Measurements from ENCODE around the gene BEX3.

BEX3 gene

DNA sequence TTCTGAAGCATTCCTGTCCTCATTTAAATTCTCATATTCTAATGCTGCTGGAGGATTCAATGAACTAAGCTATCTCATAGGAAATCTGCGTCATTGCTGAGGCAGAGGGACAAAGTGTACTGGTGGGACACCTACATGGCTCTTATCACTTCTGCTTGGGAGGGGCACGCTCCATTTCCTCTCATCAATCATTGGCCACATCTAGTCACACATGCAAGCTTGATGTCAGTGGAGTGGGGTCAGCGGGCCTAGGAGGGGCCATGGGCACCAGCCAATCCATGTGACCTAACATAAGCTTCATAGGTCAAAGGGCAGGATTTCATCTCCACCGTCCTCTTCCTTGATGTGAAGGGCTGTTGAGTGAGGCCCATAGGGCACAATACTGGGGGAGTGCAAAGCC, 21.4 kb downstream of the BEX3 start:
- H3K27me3 ChIP-seq (replicated peaks; ENCODE audit: control insufficient read depth, insufficient read depth, low read length) = no peaks in the 10 kb centered on the region

DNA sequence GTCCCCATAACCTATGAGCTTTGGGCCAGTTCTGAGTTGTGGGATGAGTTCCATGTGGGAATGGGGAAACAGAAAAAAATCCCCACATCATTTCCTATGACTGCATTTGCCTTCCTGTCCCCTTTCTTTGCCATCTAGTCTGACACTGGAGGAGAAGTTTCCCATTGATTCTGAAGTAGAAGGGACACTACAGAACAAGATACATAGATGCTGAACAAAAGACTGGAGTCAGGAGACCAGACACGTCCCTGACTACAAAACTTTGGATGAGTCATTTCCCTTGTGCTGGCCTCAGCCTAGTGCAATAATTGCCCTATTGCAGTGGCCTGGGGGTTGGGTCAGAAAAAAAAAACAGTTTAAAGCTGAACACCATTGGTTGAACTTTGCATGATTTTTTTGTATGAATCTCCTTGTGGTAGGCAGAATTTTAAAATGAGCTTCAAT, 22.1 kb downstream of the BEX3 start:
- no peak for DNase-seq (ENCODE audit: extremely low read depth, insufficient read length)
- H3K27me3 ChIP-seq (replicated peaks; ENCODE audit: control insufficient read depth, insufficient read depth, low read length) = no peaks in the 10 kb centered on the region
- H3K36me3 ChIP-seq (ENCODE audit: control insufficient read depth, insufficient read depth, low read length) = no peaks in the 10 kb centered on the region
- TF ChIP-seq, protein P1, sequence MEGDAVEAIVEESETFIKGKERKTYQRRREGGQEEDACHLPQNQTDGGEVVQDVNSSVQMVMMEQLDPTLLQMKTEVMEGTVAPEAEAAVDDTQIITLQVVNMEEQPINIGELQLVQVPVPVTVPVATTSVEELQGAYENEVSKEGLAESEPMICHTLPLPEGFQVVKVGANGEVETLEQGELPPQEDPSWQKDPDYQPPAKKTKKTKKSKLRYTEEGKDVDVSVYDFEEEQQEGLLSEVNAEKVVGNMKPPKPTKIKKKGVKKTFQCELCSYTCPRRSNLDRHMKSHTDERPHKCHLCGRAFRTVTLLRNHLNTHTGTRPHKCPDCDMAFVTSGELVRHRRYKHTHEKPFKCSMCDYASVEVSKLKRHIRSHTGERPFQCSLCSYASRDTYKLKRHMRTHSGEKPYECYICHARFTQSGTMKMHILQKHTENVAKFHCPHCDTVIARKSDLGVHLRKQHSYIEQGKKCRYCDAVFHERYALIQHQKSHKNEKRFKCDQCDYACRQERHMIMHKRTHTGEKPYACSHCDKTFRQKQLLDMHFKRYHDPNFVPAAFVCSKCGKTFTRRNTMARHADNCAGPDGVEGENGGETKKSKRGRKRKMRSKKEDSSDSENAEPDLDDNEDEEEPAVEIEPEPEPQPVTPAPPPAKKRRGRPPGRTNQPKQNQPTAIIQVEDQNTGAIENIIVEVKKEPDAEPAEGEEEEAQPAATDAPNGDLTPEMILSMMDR (IDR thresholded peaks at IDR 0.05; ENCODE audit: insufficient read depth, low read length, poor library complexity, severe bottlenecking) = no peak
- H3K4me3 ChIP-seq (replicated peaks; ENCODE audit: low read depth, low read length) = no peak overlapping the region

More for the DNA sequence above, 21.4 kb downstream of the BEX3 start:
- Histone ChIP-seq H3K4me3 (replicated peaks; ENCODE audit: low read depth, low read length) (no peak overlapping the region), H3K36me3 (ENCODE audit: control insufficient read depth, insufficient read depth, low read length) (no peaks in the 10 kb centered on the region)
- DNase-seq (ENCODE audit: extremely low read depth, insufficient read length) = no peak
- TF ChIP-seq, protein P1 (IDR thresholded peaks at IDR 0.05; ENCODE audit: insufficient read depth, low read length, poor library complexity, severe bottlenecking) = no peak

DNA sequence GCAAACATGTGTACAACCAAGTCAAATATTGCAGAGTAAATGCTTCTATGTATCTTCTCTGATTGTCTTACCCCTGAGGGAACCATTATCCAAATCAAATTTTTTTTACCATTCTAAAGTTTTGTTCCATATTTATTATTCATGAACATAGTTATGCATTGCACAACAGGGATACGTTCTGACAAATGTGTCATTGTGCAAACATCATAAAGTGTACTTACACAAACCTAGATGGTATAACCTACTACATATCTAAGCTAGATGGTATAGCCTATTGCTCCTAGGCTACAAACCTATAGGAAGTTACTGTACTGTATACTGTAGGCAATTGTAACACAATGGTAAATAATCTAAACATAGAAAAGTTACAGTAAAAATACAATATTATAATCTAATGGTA, 23.4 kb downstream of the BEX3 start:
- no peaks in the 10 kb centered on the region for H3K27me3 ChIP-seq (replicated peaks; ENCODE audit: control insufficient read depth, insufficient read depth, low read length)
- no peak overlapping the region for H3K4me3 ChIP-seq (replicated peaks; ENCODE audit: low read depth, low read length)
- TF ChIP-seq, protein P1 (IDR thresholded peaks at IDR 0.05; ENCODE audit: insufficient read depth, low read length, poor library complexity, severe bottlenecking) = no peak
- no peaks in the 10 kb centered on the region for H3K36me3 ChIP-seq (ENCODE audit: control insufficient read depth, insufficient read depth, low read length)
- no peak for DNase-seq (ENCODE audit: extremely low read depth, insufficient read length)

DNA sequence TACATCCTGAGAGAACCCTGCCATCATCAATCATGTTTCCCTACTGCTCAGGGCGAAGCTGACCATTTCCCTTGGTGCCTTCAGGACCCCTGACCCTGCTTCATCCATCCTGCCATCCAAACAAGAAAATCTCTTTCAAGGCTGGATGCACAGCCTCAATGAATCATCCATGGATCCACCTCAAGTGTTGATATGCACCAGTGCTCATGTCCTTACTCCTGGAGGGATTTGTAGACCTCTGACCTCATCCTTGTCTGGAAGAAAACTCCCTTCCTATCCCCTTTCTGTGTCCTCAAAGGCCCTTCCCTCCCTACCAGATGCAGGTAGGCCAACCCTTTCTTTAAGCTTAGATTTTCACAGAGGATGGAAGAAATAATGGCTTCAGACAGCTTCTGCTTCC, 24.6 kb downstream of the BEX3 start:
- no peaks in the 10 kb centered on the region for H3K27me3 ChIP-seq (replicated peaks; ENCODE audit: control insufficient read depth, insufficient read depth, low read length)
- no peak for DNase-seq (ENCODE audit: extremely low read depth, insufficient read length)
- no peak overlapping the region for H3K4me3 ChIP-seq (replicated peaks; ENCODE audit: low read depth, low read length)
- H3K36me3 ChIP-seq (ENCODE audit: control insufficient read depth, insufficient read depth, low read length) = no peaks in the 10 kb centered on the region
- TF ChIP-seq, protein P1 (IDR thresholded peaks at IDR 0.05; ENCODE audit: insufficient read depth, low read length, poor library complexity, severe bottlenecking) = no peak

DNA sequence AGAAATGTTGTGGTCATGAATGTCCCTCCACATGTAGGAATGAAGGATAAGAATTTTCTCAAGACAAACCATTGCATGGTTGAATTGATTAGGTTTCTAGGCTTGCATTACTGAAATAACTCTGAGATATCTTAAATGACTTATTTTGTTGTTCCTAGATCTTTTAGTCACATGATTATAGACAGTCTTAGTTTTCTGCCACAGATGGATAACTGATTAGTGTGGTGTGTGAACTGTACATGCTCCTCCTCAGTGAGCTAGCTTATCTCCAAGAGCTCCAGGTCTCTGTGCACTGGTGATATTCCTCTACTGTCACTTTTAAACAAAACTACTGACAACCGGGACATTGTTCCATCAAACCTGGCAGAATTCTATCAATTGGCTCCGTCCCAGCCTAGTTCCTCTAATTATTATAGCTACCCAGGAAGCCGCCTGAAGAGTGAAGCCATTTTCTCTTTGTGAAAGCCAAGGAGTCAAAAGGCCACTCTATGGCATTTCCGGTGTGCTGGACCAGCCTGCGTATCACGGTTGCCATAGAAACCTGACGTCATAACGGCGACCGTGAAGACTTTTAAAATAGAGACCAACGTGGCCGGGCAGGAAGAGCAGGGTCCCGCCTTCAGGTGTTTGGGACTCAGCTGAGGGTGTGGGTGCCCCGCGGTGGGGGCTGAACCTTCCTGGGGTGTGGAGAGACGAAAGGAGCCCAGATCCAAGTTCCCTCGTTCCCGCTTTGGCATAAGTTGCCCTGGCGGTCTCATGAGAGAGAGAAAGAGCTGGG, 28.1 kb downstream of the BEX3 start:
- no peaks in the 10 kb centered on the region for H3K27me3 ChIP-seq (replicated peaks; ENCODE audit: control insufficient read depth, insufficient read depth, low read length)
- DNase-seq (ENCODE audit: extremely low read depth, insufficient read length) = peak; percentile 55
- peak overlapping the region; percentile 73 for H3K4me3 ChIP-seq (replicated peaks; ENCODE audit: low read depth, low read length)
- H3K36me3 ChIP-seq (ENCODE audit: control insufficient read depth, insufficient read depth, low read length) = no peaks in the 10 kb centered on the region
- TF ChIP-seq, protein P1 (IDR thresholded peaks at IDR 0.05; ENCODE audit: insufficient read depth, low read length, poor library complexity, severe bottlenecking) = no peak

All from GM06990 (cell line).